SK-N-SH treated with all-trans-retinoic acid at 6 μM for 48 hours (cell line): Measurements from ENCODE around the gene ALG9.

Source experiments
- ARNTL ChIP-seq: fragments of 450-650 bp; formaldehyde crosslinking; IDR thresholded peaks from 2 replicates; pipeline ENCODE4 v1.5.0; 2020; ENCODE audit warnings: low read depth, mild to moderate bottlenecking, moderate library complexity, borderline replicate concordance
- ESRRG ChIP-seq: fragments of 250-450 bp; sonication (Bioruptor Pico); IDR thresholded peaks from 2 replicates; pipeline ENCODE4 v1.6.1; 2021; ENCODE audit warnings: mild to moderate bottlenecking
- ISL1 ChIP-seq: fragments of 250-450 bp; sonication (Bioruptor Pico); IDR thresholded peaks from 2 replicates; pipeline ENCODE4 v2.1.2; 2022; ENCODE audit warnings: mild to moderate bottlenecking, moderate library complexity
- PATZ1 ChIP-seq: fragments of 250-450 bp; sonication (Bioruptor Pico); IDR thresholded peaks from 2 replicates; pipeline ENCODE4 v1.8.0; 2020; ENCODE audit warnings: mild to moderate bottlenecking, moderate library complexity, borderline replicate concordance
- TSHZ2 ChIP-seq: fragments of 250-450 bp; sonication (Bioruptor Pico); IDR thresholded peaks from 2 replicates; pipeline ENCODE4 v1.5.0; 2020; ENCODE audit warnings: mild to moderate bottlenecking, moderate library complexity
- ZFP3 ChIP-seq: fragments of 250-450 bp; sonication (Bioruptor Pico); IDR thresholded peaks from 2 replicates; pipeline ENCODE4 v1.5.0; 2020; ENCODE audit warnings: mild to moderate bottlenecking, moderate library complexity

DNA sequence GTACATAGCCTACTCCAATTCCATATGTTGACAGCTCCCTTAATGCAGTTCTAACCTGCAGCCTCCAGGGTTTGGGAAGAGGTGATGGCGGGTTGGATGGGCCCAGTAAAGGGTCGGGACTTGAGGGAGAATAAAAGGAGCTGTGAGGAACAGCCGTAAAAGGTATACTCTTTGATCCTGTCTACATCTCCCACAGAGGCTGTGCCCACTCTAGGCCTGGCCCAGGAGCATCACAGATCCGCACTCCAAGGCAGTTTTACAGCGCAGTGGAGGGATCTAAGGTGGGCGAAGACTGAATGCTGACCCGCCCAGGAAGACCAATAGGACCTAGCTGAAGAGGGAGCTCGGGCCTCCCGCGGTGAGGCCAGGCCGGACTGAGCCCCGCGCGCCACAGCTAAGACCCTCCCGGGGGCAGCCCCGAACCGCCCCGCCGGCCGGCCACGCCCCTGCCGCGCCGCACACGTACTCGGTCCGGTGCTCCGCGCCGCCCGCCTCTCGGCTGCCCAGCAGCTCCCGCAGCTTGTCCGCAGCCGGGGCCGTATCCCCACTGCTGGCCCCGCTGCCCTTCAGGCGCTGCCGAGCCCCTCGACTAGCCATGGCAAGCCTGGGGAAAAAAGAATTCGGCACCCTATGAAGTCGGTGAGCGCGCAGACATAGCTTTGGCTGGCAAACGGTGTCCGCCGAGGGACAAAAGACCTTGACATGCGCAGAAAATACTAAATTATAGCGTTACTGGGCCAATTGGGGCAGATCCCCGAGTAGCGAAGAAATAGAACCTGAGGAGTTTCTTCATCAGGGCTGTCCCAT is at the start of gene ALG9:
- TF ChIP-seq ARNTL (CRISPR knock-in tag): no peak
- no peak for TF ChIP-seq TSHZ2 (CRISPR knock-in tag)
- no peak for TF ChIP-seq ESRRG
- no peak for TF ChIP-seq ZFP3 (CRISPR knock-in tag)
- no peak for TF ChIP-seq PATZ1 (CRISPR knock-in tag)
- no peak for TF ChIP-seq ISL1 (CRISPR knock-in tag)
